NT2/D1 (cell line): ENCODE measurements around the gene TBXAS1.

Experiments used
- SUZ12 ChIP-seq: IDR thresholded peaks from 2 replicates; pipeline ENCODE4 v1.6.1; 2011; ENCODE audit not compliant: insufficient read length, insufficient read depth; ENCODE audit errors: extremely low read depth
- ZNF274 ChIP-seq: IDR thresholded peaks from 2 replicates; pipeline ENCODE4 v1.6.1; 2011; ENCODE audit warnings: mild to moderate bottlenecking, low read depth, low read length

DNA sequence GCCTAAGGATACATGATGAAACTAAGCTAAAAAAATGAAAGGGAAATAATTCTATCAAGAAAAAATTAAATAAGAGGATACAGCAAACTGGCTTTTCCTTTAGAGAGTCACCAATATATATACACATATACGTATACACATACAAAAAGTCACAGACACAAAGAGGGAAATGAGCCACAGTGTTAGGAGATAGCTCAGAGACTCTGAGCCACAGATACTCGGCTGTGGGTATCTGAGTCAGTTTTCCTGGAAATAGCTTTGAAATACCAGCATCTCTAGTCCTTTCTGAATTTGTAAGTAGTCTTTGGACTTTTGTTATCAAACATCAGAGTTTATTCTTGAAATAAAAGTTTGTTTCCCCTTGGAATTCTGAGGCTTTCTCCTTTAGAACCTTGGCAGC, 111.8 kb downstream of the TBXAS1 start:
- TF ChIP-seq SUZ12 (no peak), ZNF274 (no peak)
